Keratinocyte (primary cell): ENCODE measurements around the gene NPLOC4. TPM values are rescaled to one million over a fixed set of nuclear protein-coding genes. Genes with fewer than 3 reads are reported as not detected.

Experiments used
- DNase-seq: peaks from one replicate; pipeline ENCODE4 v3.0.0-alpha.2; 2011; ENCODE audit warnings: low read depth, missing footprints, low spot score
- FAIRE-seq: peaks from 2 replicates; lab custom pipeline; 2011; peaks lifted over from hg19 to GRCh38; lab: Jason Lieb, UNC
- H2AFZ ChIP-seq: 2 replicates; pipeline ENCODE4 v1.6.0; 2012; ENCODE audit warnings: low read length, control low read depth, inconsistent platforms; ENCODE audit not compliant: control insufficient read depth
- H3K27ac ChIP-seq: 2 replicates; pipeline ENCODE4 v1.5.1; 2011; ENCODE audit warnings: low read length; ENCODE audit not compliant: control insufficient read depth, insufficient read depth
- H3K27me3 ChIP-seq: 3 replicates; pipeline ENCODE4 v1.6.0; 2011; ENCODE audit warnings: low read length; ENCODE audit not compliant: control insufficient read depth, insufficient read depth; ENCODE audit errors: extremely low read depth
- H3K36me3 ChIP-seq, 2 experiments: 2 replicates in 1 of 2; 3 replicates in 1 of 2; pipeline ENCODE4 v1.5.1; 2011; ENCODE audit warnings: low read length in 2 of 2, mild to moderate bottlenecking in 1 of 2; ENCODE audit not compliant: control insufficient read depth in 2 of 2, insufficient read depth in 2 of 2; ENCODE audit errors: extremely low read depth in 1 of 2
- H3K4me1 ChIP-seq: 3 replicates; pipeline ENCODE4 v1.5.1; 2011; ENCODE audit warnings: low read length; ENCODE audit not compliant: control insufficient read depth, insufficient read depth; ENCODE audit errors: extremely low read depth
- H3K4me2 ChIP-seq: 3 replicates; pipeline ENCODE4 v1.6.0; 2011; ENCODE audit warnings: low read depth, low read length; ENCODE audit not compliant: control insufficient read depth, insufficient read depth; ENCODE audit errors: extremely low read depth
- H3K4me3 ChIP-seq, 3 experiments: fragments of 200-600 bp in 1 of 3; sonication (generic) in 1 of 3; 2 replicates in 2 of 3; 3 replicates in 1 of 3; pipeline ENCODE4 v1.5.1; 2011 to 2016; ENCODE audit warnings: low read length in 3 of 3, mild to moderate bottlenecking in 3 of 3, control low read depth in 2 of 3, inconsistent platforms in 1 of 3, low read depth in 1 of 3, mixed read lengths in 1 of 3, mixed run types in 1 of 3, moderate library complexity in 1 of 3; ENCODE audit not compliant: control insufficient read depth in 2 of 3, insufficient read depth in 2 of 3; ENCODE audit errors: extremely low read depth in 1 of 3
- H3K79me2 ChIP-seq: 2 replicates; pipeline ENCODE4 v1.6.0; 2012; ENCODE audit warnings: low read length; ENCODE audit not compliant: control insufficient read depth, insufficient read depth
- H3K9ac ChIP-seq: 3 replicates; pipeline ENCODE4 v1.6.0; 2011; ENCODE audit warnings: low read length; ENCODE audit not compliant: control insufficient read depth, insufficient read depth; ENCODE audit errors: extremely low read depth
- H3K9me1 ChIP-seq: 3 replicates; pipeline ENCODE4 v1.6.0; 2011; ENCODE audit warnings: low read length; ENCODE audit not compliant: control insufficient read depth, insufficient read depth; ENCODE audit errors: extremely low read depth
- H3K9me3 ChIP-seq: 2 replicates; pipeline ENCODE4 v1.5.1; 2012; ENCODE audit warnings: low read depth, low read length; ENCODE audit not compliant: control insufficient read depth
- H4K20me1 ChIP-seq: 3 replicates; pipeline ENCODE4 v1.6.0; 2011; ENCODE audit warnings: low read length; ENCODE audit not compliant: control insufficient read depth, insufficient read depth; ENCODE audit errors: extremely low read depth
- EZH2 ChIP-seq: IDR thresholded peaks from one replicate; pipeline ENCODE4 v1.6.1; 2012; ENCODE audit warnings: inconsistent platforms, mild to moderate bottlenecking, low read length, moderate library complexity
- dilution Hi-C: fragments of 300-500 bp; cut with MboI; formaldehyde crosslinking; loops from one replicate; pipeline ENCODE4 v1.7.0; 2020; ENCODE audit warnings: low sequenced_read_pairs; ENCODE audit not compliant: extremely low pct_ligation_motif_present
- polyA plus RNA-seq, 5 experiments: library from polyadenylated mRNA; depleted of rRNA in 3 of 5; stranded (reverse) in 3 of 5; stranded (forward) in 1 of 5; unstranded in 1 of 5; fragments of >200 nt; gene quantifications; 1 replicate in 1 of 5; 2 replicates in 3 of 5; 3 replicates in 1 of 5; pipeline versions ENCODE4 v1.2.1 to v1.2.3, GENCODE V29; 2011 to 2012; ENCODE audit warnings: missing spikeins in 2 of 5, low read depth in 1 of 5, low replicate concordance in 1 of 5
- TF ChIP-seq, protein P1 (sequence below), 3 experiments: IDR thresholded peaks in 1 of 3; conservative IDR thresholded peaks in 1 of 3; optimal IDR thresholded peaks in 1 of 3; 2 replicates in 2 of 3; 3 replicates in 1 of 3; pipeline versions ENCODE3 to v1.5.1; 2011; ENCODE audit warnings: low read length in 3 of 3, mild to moderate bottlenecking in 3 of 3, moderate library complexity in 2 of 3, control low read depth in 1 of 3, inconsistent platforms in 1 of 3; ENCODE audit not compliant: insufficient read depth in 2 of 3; ENCODE audit errors: extremely low read depth in 1 of 3

The NPLOC4 gene
- polyA plus RNA-seq, 1 donor (not counting 4 experiments of a cell fraction or from before 2014, with no cell fraction given), result 64.0 TPM

DNA sequence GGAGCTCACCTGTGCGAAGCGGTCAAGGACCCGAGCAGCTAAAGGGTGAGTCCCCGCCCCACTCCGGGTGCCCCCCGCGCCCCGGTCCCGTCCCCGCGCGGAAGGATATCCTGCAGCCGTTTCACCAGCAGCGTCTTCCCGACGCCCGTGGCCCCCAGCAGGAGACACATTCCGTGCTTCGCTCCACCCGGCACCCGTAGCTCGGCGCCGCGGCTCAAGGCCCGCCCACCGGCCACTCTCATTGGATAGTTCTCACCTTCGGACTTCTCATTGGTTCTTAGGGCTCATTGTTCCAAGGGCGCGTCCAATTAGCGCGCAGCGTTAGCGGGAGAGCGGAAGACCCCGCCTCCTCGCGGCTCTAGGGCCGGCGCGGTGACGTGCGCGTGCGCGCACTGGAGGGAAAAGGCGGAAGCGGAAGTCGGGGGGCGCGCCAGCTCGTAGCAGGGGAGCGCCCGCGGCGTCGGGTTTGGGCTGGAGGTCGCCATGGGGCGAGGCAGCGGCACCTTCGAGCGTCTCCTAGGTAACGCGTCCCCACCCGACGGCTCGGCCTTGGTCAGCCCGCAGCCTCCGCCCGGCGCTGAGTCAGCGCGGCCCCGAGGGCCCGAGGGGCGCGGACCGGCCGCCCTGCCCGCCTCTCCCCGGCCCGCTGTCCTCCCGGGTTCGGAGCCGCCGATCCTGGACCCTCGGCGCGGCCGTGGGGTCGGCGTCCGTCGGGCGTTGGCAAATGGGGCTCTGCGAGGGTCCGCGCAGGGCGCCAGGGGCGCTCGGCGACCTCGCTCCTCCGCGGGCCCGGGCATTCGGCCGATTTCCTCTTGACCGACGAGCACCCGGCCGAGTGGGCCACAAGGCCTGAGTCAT lies 46.9 kb upstream of the NPLOC4 start, which contains the start of the genes ARL16 and HGS:
Gene ARL16, minus strand, starts transcription at position 214 of the 858 bp plus-strand sequence. Its CDS starts 44 bp downstream, at position 170.
Gene HGS, plus strand, starts transcription at position 428 of the 858 bp plus-strand sequence. Its CDS starts 56 bp downstream, at position 484.
- dilution Hi-C loops, result no loop called here
- H3K9me1 ChIP-seq, result no peaks in the 10 kb centered on the region
- peaks cover 34 to 36% of the 10 kb centered on the region in 2 experiments for H3K36me3 ChIP-seq
- no peaks in the 10 kb centered on the region for H3K9me3 ChIP-seq
- TF ChIP-seq, protein P1, sequence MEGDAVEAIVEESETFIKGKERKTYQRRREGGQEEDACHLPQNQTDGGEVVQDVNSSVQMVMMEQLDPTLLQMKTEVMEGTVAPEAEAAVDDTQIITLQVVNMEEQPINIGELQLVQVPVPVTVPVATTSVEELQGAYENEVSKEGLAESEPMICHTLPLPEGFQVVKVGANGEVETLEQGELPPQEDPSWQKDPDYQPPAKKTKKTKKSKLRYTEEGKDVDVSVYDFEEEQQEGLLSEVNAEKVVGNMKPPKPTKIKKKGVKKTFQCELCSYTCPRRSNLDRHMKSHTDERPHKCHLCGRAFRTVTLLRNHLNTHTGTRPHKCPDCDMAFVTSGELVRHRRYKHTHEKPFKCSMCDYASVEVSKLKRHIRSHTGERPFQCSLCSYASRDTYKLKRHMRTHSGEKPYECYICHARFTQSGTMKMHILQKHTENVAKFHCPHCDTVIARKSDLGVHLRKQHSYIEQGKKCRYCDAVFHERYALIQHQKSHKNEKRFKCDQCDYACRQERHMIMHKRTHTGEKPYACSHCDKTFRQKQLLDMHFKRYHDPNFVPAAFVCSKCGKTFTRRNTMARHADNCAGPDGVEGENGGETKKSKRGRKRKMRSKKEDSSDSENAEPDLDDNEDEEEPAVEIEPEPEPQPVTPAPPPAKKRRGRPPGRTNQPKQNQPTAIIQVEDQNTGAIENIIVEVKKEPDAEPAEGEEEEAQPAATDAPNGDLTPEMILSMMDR (optimal IDR thresholded peaks at IDR 0.05 in 1 of 3, IDR thresholded peaks at IDR 0.05 in 1 of 3, conservative IDR thresholded peaks at IDR 0.05 in 1 of 3; ENCODE audit: extremely low read depth in 1 of 3, insufficient read depth in 2 of 3, low read length in 3 of 3), result no peak
- no peak for TF ChIP-seq EZH2
- peaks cover 30% of the 10 kb centered on the region for H3K4me1 ChIP-seq
- peaks cover 64% of the 10 kb centered on the region for H3K79me2 ChIP-seq
- H2AFZ ChIP-seq, result peak within 1 kb of the TSS; percentile 74
- peak; percentile 90 for DNase-seq
- peak within 1 kb of the TSS; percentile 93 for H3K27ac ChIP-seq
- peak within 1 kb of the TSS; percentile 85 to 99 (median 89) for H3K4me3 ChIP-seq
- no peaks in the 10 kb centered on the region for H3K27me3 ChIP-seq
- peak; percentile 80 for FAIRE-seq
- H3K4me2 ChIP-seq, result peak within 1 kb of the TSS; percentile 97
- H3K9ac ChIP-seq, result peak within 1 kb of the TSS; percentile 83
- peaks cover 22% of the 10 kb centered on the region for H4K20me1 ChIP-seq

DNA sequence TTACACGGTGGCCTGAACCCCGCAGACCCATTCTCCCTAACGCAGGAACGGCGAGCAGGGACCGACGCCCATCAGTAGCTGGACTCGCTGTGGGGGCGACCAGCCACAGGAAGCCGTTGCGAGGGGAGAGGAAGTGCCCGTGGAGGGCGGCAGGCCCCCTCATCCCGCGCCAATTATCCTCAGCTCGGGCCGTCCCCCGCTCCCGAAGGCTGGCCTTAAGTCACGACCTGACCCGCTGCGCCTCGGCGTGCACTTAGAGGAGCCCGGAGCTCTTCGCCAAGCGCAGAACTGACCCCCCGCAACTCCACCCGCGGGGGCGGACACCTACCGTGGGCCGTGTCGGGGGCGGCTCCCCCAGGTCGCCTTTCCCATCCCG lies 46.3 kb upstream of the NPLOC4 start:
- dilution Hi-C loops, result no loop called here
- Histone ChIP-seq H3K4me2 (peak overlapping the region; percentile 97), H3K9me3 (no peaks in the 10 kb centered on the region), H3K4me1 (peaks cover 24% of the 10 kb centered on the region), H3K36me3 (peaks cover 28 to 31% of the 10 kb centered on the region in 2 experiments), H2AFZ (peak overlapping the region; percentile 74), H3K4me3 (peak overlapping the region; percentile 85 to 99 (median 89)), H4K20me1 (peaks cover 17% of the 10 kb centered on the region), H3K27ac (peak overlapping the region; percentile 71), H3K79me2 (peaks cover 58% of the 10 kb centered on the region), H3K27me3 (no peaks in the 10 kb centered on the region), H3K9ac (peak overlapping the region; percentile 83), H3K9me1 (no peaks in the 10 kb centered on the region)
- FAIRE-seq, result no peak
- no peak for TF ChIP-seq EZH2
- TF ChIP-seq, protein P1 (optimal IDR thresholded peaks at IDR 0.05 in 1 of 3, IDR thresholded peaks at IDR 0.05 in 1 of 3, conservative IDR thresholded peaks at IDR 0.05 in 1 of 3; ENCODE audit: extremely low read depth in 1 of 3, insufficient read depth in 2 of 3, low read length in 3 of 3), result no peak
- no peak for DNase-seq
